Mononuclear cell (primary cell): ENCODE data around the gene NUP210L. TPM values are rescaled to one million over a fixed set of nuclear protein-coding genes. Genes with fewer than 3 reads are reported as not detected.

ENCODE experiments used
- H3K27me3 ChIP-seq: 2 replicates; pipeline ENCODE4 v1.6.0; 2011; ENCODE audit warnings: low read length, control low read depth; ENCODE audit not compliant: insufficient read depth
- H3K4me1 ChIP-seq: 2 replicates; pipeline ENCODE4 v1.5.1; 2011; ENCODE audit warnings: mild to moderate bottlenecking, low read length, control low read depth; ENCODE audit not compliant: insufficient read depth
- H3K4me3 ChIP-seq: 2 replicates; pipeline ENCODE4 v1.5.1; 2011; ENCODE audit warnings: mild to moderate bottlenecking, low read length, moderate library complexity
- H3K9me3 ChIP-seq: 2 replicates; pipeline ENCODE4 v1.5.1; 2011; ENCODE audit warnings: low read depth, mild to moderate bottlenecking, control low read depth, low read length
- total RNA-seq: library from RNA; depleted of rRNA; stranded (reverse); fragments of >200 nt; gene quantifications from one replicate; pipeline ENCODE4 v1.2.3, GENCODE V29; 2012

NUP210L gene
- total RNA-seq, 1 donor = under 0.01 TPM

GRCh38 chr1:153978274-153978909 is 176.5 kb downstream of the NUP210L start:
- H3K4me3 ChIP-seq = peak overlapping the region; percentile 91
- peaks cover 28% of the 10 kb centered on the region for H3K4me1 ChIP-seq
- H3K27me3 ChIP-seq = no peaks in the 10 kb centered on the region

GRCh38 chr1:153977250-153978240 is 177.3 kb downstream of the NUP210L start, which contains the start of gene JTB:
JTB (minus strand) TSS chr1:153977674; CDS start chr1:153977252, 422 bp downstream.
- Histone ChIP-seq H3K4me3 (peak within 1 kb of the TSS; percentile 91), H3K27me3 (no peaks in the 10 kb centered on the region), H3K4me1 (peaks cover 28% of the 10 kb centered on the region), H3K9me3 (no peaks in the 10 kb centered on the region)

More at GRCh38 chr1:153978274-153978909, 176.5 kb downstream of the NUP210L start:
- H3K9me3 ChIP-seq = no peaks in the 10 kb centered on the region

GRCh38 chr1:153976819-153977249 is 178.0 kb downstream of the NUP210L start:
- Histone ChIP-seq H3K4me1 (peaks cover 28% of the 10 kb centered on the region), H3K4me3 (peak overlapping the region; percentile 91), H3K27me3 (no peaks in the 10 kb centered on the region), H3K9me3 (no peaks in the 10 kb centered on the region)

- H3K9me3 ChIP-seq = no peaks in the 10 kb centered on the region
- no peak overlapping the region for H3K4me3 ChIP-seq
- no peaks in the 10 kb centered on the region for H3K27me3 ChIP-seq
- H3K4me1 ChIP-seq = peaks cover 29% of the 10 kb centered on the region
These were observed 181.3 kb downstream of the NUP210L start for GRCh38 chr1:153973525-153973924.

- Histone ChIP-seq H3K9me3 (no peaks in the 10 kb centered on the region), H3K4me1 (peaks cover 29% of the 10 kb centered on the region), H3K4me3 (no peak overlapping the region), H3K27me3 (no peaks in the 10 kb centered on the region)
These were observed 181.8 kb downstream of the NUP210L start for GRCh38 chr1:153973071-153973470.

GRCh38 chr1:153970346-153970745 is 184.5 kb downstream of the NUP210L start:
- H3K9me3 ChIP-seq = no peaks in the 10 kb centered on the region
- H3K4me3 ChIP-seq = no peak overlapping the region
- H3K4me1 ChIP-seq = peaks cover 28% of the 10 kb centered on the region
- no peaks in the 10 kb centered on the region for H3K27me3 ChIP-seq

GRCh38 chr1:153968972-153969371 is 185.9 kb downstream of the NUP210L start:
- peaks cover 36% of the 10 kb centered on the region for H3K4me1 ChIP-seq
- no peak overlapping the region for H3K4me3 ChIP-seq
- H3K9me3 ChIP-seq = no peaks in the 10 kb centered on the region
- no peaks in the 10 kb centered on the region for H3K27me3 ChIP-seq

GRCh38 chr1:153968408-153968807 is 186.5 kb downstream of the NUP210L start:
- Histone ChIP-seq H3K4me3 (no peak overlapping the region), H3K27me3 (no peaks in the 10 kb centered on the region), H3K9me3 (no peaks in the 10 kb centered on the region), H3K4me1 (peaks cover 39% of the 10 kb centered on the region)

- Histone ChIP-seq H3K9me3 (no peaks in the 10 kb centered on the region), H3K4me3 (peak overlapping the region; percentile 81), H3K4me1 (peaks cover 40% of the 10 kb centered on the region)
These were observed 186.9 kb downstream of the NUP210L start for GRCh38 chr1:153968000-153968363.

GRCh38 chr1:153967107-153967999 is 187.5 kb downstream of the NUP210L start, which contains the start of gene CREB3L4:
CREB3L4 (plus strand) TSS chr1:153967902; CDS start chr1:153968526, 624 bp downstream.
- Histone ChIP-seq H3K4me3 (peak within 1 kb of the TSS; percentile 81), H3K27me3 (no peaks in the 10 kb centered on the region), H3K4me1 (peaks cover 47% of the 10 kb centered on the region), H3K9me3 (no peaks in the 10 kb centered on the region)

More at GRCh38 chr1:153968000-153968363, 186.9 kb downstream of the NUP210L start:
- no peaks in the 10 kb centered on the region for H3K27me3 ChIP-seq

- Histone ChIP-seq H3K27me3 (no peaks in the 10 kb centered on the region), H3K4me1 (peaks cover 64% of the 10 kb centered on the region), H3K4me3 (peak overlapping the region; percentile 69), H3K9me3 (no peaks in the 10 kb centered on the region)
These were observed 191.0 kb downstream of the NUP210L start for GRCh38 chr1:153963850-153964331.

GRCh38 chr1:153963030-153963849 is 191.6 kb downstream of the NUP210L start, which contains the start of gene SLC39A1:
SLC39A1 (minus strand) TSS chr1:153963537; CDS start chr1:153962715, 822 bp downstream.
- Histone ChIP-seq H3K27me3 (no peaks in the 10 kb centered on the region), H3K4me3 (peak within 1 kb of the TSS; percentile 69), H3K9me3 (no peaks in the 10 kb centered on the region), H3K4me1 (peaks cover 60% of the 10 kb centered on the region)
